ENCODE data around the gene HBQ1.

- no peak for TF ChIP-seq CTCF (IDR thresholded peaks at IDR 0.05; ENCODE audit: low read depth, low read length, poor library complexity, severe bottlenecking)
- no peak for TF ChIP-seq EZH2phosphoT487 (IDR thresholded peaks at IDR 0.05; ENCODE audit: borderline replicate concordance, low read length)
These were observed 37.2 kb upstream of the HBQ1 start for GRCh38 chr16:143047-143446.

All from DOHH2 (cell line).